ENCODE results near the gene PHETA2. TPM values are rescaled to one million over a fixed set of nuclear protein-coding genes. Genes with fewer than 3 reads are reported as not detected.

Gene PHETA2
- total and polyA plus RNA-seq, 2 of the 13 experiments (the other 11 are each of a cell fraction or from before 2014, with no cell fraction given), result 0.07 TPM; not detected in 1

DNA sequence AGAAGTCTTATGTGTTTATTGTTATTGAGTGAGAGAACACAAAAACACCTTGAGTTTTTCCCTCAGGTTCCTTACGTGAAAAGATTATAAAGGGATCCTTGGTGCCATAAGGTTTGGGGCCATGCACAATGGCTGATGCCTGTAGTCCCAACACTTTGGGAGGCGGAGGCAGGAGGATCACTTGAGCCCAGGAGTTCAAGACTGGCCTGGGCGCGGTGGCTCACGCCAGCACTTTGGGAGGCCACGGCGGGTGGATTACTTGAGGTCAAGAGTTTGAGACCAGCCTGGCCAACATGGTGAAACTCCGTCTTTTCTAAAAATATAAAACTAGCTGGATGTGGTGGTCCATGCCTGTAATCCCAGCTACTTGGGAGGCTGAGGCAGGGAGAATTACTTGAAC, 10.8 kb downstream of the PHETA2 start:
- H2AFZ ChIP-seq (ENCODE audit: low read length), result no peak overlapping the region
- CTCF ChIA-PET (ENCODE audit: low intra/inter-chr PET ratio, low total read pairs), result no interaction called here
- peaks cover 28% of the 10 kb centered on the region for H3K79me2 ChIP-seq (ENCODE audit: insufficient read depth, low read length)
- 100% methylated on average over 8 of the region's 8 CpGs for WGBS (ENCODE audit: low lambda C conversion rate)
- POLR2A ChIA-PET, result no interaction called here
- FAIRE-seq (no peak), ATAC-seq (no peak), DNase-seq (ENCODE audit: low spot score) (no peak)
- no peak overlapping the region for H3K27ac ChIP-seq (ENCODE audit: extremely low read length, insufficient read depth, low read length)
- H3K4me3 ChIP-seq (replicated peaks in 1 of 3; ENCODE audit: insufficient read depth in 1 of 3, low read depth in 2 of 3, low read length in 3 of 3), result no peak overlapping the region
- peaks cover 19% of the 10 kb centered on the region for H3K4me1 ChIP-seq (ENCODE audit: insufficient read depth, low read length)
- TF ChIP-seq POLR2A (IDR thresholded peaks at IDR 0.05; ENCODE audit: insufficient read depth in 1 of 2, low read depth in 2 of 2, low read length in 2 of 2), result 0 out of 4 replicates have a peak, but pooled peaks of 1 of the 2 experiments have one; percentile 32
- no peak for TF ChIP-seq PHF5A (CRISPR knock-in tag; IDR thresholded peaks at IDR 0.05; ENCODE audit: low read depth, unreplicated experiment)
- no peak overlapping the region for H3K4me2 ChIP-seq (ENCODE audit: low read depth, low read length)
- in situ Hi-C loops (cut with HindIII; ENCODE audit: extremely low pct_ligation_motif_present, low pct_unique_long_range_greater_than_20kb), result no loop called here
- H3K9ac ChIP-seq (ENCODE audit: insufficient read depth, low read depth, low read length), result no peak overlapping the region
- H3K27me3 ChIP-seq (ENCODE audit: control insufficient read depth in 1 of 2, insufficient read depth in 2 of 2, low read length in 2 of 2), result no peaks in the 10 kb centered on the region; a peak in 1 of 5 replicates
- peaks cover 10 to 46% of the 10 kb centered on the region in 2 experiments for H3K36me3 ChIP-seq (replicated peaks in 1 of 2; ENCODE audit: control insufficient read depth in 1 of 2, insufficient read depth in 2 of 2, low read length in 2 of 2)
- intact Hi-C loops (cut with micrococcal nuclease; ENCODE audit: unreplicated experiment), result no loop called here
- 0 out of 2 replicates have a peak, but pooled peaks cover 3% of the 10 kb centered on the region for H4K20me1 ChIP-seq (ENCODE audit: insufficient read depth, low read length)
- no TSS peak for BruUV-seq (replicated peaks)
- H3K9me3 ChIP-seq (ENCODE audit: low read length), result no peaks in the 10 kb centered on the region

DNA sequence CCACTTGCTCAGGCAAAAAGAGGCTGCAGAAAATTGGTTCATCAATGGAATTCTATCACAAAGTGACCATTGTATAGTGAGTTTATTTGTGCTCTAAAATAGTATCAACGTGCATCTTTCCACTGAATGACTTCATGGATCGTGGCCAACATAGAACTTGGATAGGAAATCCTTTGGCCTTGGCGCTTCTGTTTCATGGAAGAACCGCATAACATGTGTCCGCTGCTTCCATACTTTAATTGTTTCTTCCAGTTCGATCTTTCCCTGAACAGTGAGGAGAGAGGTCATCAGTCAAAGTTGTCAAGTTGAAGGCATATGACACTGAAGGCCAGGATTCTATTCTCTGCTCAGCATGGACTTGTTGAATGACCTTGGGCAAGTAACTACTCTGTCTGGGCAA, 12.0 kb downstream of the PHETA2 start:
- intact Hi-C loops (cut with micrococcal nuclease; ENCODE audit: unreplicated experiment) (no loop called here), in situ Hi-C loops (cut with HindIII; ENCODE audit: extremely low pct_ligation_motif_present, low pct_unique_long_range_greater_than_20kb) (no loop called here)
- 89% methylated on average over 6 of the region's 6 CpGs for WGBS (ENCODE audit: low lambda C conversion rate)
- Histone ChIP-seq H4K20me1 (ENCODE audit: insufficient read depth, low read length) (0 out of 2 replicates have a peak, but pooled peaks cover 3% of the 10 kb centered on the region), H3K4me2 (ENCODE audit: low read depth, low read length) (no peak overlapping the region), H3K4me3 (replicated peaks in 1 of 3; ENCODE audit: insufficient read depth in 1 of 3, low read depth in 2 of 3, low read length in 3 of 3) (no peak overlapping the region), H3K79me2 (ENCODE audit: insufficient read depth, low read length) (peaks cover 17% of the 10 kb centered on the region), H3K9me3 (ENCODE audit: low read length) (no peaks in the 10 kb centered on the region), H3K27ac (ENCODE audit: extremely low read length, insufficient read depth, low read length) (no peak overlapping the region), H3K9ac (ENCODE audit: insufficient read depth, low read depth, low read length) (no peak overlapping the region), H2AFZ (ENCODE audit: low read length) (no peak overlapping the region), H3K27me3 (ENCODE audit: control insufficient read depth in 1 of 2, insufficient read depth in 2 of 2, low read length in 2 of 2) (no peaks in the 10 kb centered on the region), H3K36me3 (replicated peaks in 1 of 2; ENCODE audit: control insufficient read depth in 1 of 2, insufficient read depth in 2 of 2, low read length in 2 of 2) (peaks cover 10 to 46% of the 10 kb centered on the region in 2 experiments), H3K4me1 (ENCODE audit: insufficient read depth, low read length) (peaks cover 14% of the 10 kb centered on the region)
- no TSS peak for BruUV-seq (replicated peaks)
- DNase-seq (ENCODE audit: low spot score) (no peak), FAIRE-seq (no peak), ATAC-seq (no peak)
- CTCF ChIA-PET (ENCODE audit: low intra/inter-chr PET ratio, low total read pairs), result no interaction called here
- TF ChIP-seq, protein P1, sequence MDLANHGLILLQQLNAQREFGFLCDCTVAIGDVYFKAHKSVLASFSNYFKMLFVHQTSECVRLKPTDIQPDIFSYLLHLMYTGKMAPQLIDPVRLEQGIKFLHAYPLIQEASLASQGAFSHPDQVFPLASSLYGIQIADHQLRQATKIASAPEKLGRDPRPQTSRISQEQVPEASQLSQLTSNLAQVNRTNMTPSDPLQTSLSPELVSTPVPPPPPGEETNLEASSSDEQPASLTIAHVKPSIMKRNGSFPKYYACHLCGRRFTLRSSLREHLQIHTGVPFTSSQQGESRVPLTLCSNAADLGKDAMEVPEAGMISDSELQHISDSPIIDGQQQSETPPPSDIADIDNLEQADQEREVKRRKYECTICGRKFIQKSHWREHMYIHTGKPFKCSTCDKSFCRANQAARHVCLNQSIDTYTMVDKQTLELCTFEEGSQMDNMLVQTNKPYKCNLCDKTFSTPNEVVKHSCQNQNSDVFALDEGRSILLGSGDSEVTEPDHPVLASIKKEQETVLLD (CRISPR knock-in tag; IDR thresholded peaks at IDR 0.05; ENCODE audit: low read depth), result no peak
- TF ChIP-seq DNMT3B (CRISPR knock-in tag; conservative IDR thresholded peaks at IDR 0.05) (no peak), JDP2 (CRISPR knock-in tag; IDR thresholded peaks at IDR 0.05; ENCODE audit: borderline replicate concordance) (no peak), MYPOP (CRISPR knock-in tag; IDR thresholded peaks at IDR 0.05) (no peak), PAX8 (CRISPR knock-in tag; IDR thresholded peaks at IDR 0.05; ENCODE audit: borderline replicate concordance) (no peak), CREB1 (IDR thresholded peaks at IDR 0.05) (no peak), CREB1 (CRISPR knock-in tag; IDR thresholded peaks at IDR 0.05) (no peak), ZNF782 (CRISPR knock-in tag; IDR thresholded peaks at IDR 0.05; ENCODE audit: borderline replicate concordance) (no peak), ZNF572 (CRISPR knock-in tag; IDR thresholded peaks at IDR 0.05) (no peak), ZNF556 (CRISPR knock-in tag; IDR thresholded peaks at IDR 0.05; ENCODE audit: borderline replicate concordance) (no peak), GZF1 (CRISPR knock-in tag; IDR thresholded peaks at IDR 0.05) (no peak), BRD4 (CRISPR knock-in tag; IDR thresholded peaks at IDR 0.05) (no peak), NCOA1 (CRISPR knock-in tag; IDR thresholded peaks at IDR 0.05) (no peak), KLF11 (CRISPR knock-in tag; IDR thresholded peaks at IDR 0.05) (no peak), ZNF570 (CRISPR knock-in tag; IDR thresholded peaks at IDR 0.05; ENCODE audit: borderline replicate concordance) (no peak), MEIS1 (CRISPR knock-in tag; IDR thresholded peaks at IDR 0.05; ENCODE audit: borderline replicate concordance) (no peak)
- POLR2A ChIA-PET, result no interaction called here
